H1 (cell line): ENCODE results near the gene TMEM258. TPM values are rescaled to one million over a fixed set of nuclear protein-coding genes. Genes with fewer than 3 reads are reported as not detected.
A peak's percentile ranks its signal among the peaks of the same experiment; 100 is the strongest.

Experiments
- polyA plus RNA-seq, 7 experiments: library from polyadenylated mRNA; depleted of rRNA in 3 of 7; stranded (reverse) in 5 of 7; unstranded in 2 of 7; fragments of >200 nt in 5 of 7; fragments of 200-250 nt in 2 of 7; gene quantifications; 1 replicate in 5 of 7; 2 replicates in 1 of 7; 4 replicates in 1 of 7; pipeline versions ENCODE4 v1.2.1 to v1.2.3, GENCODE V29; 2011 to 2013; ENCODE audit warnings: missing spikeins in 2 of 7, mixed read lengths in 2 of 7
- total RNA-seq: library from RNA; stranded (reverse); fragmentation: NEBNext Ultra II Directional; extraction: Animal tissue kit (Norgen Biotek cat#: 25700); gene quantifications from 2 replicates; pipeline ENCODE4 v1.2.1, GENCODE V29; 2021
- TF ChIP-seq, protein P1 (sequence below), 3 experiments: IDR thresholded peaks; 1 replicate in 2 of 3; 2 replicates in 1 of 3; pipeline versions ENCODE4 v1.5.1 to v1.6.1; 2011; ENCODE audit warnings: low read length in 3 of 3, mild to moderate bottlenecking in 3 of 3, inconsistent platforms in 2 of 3, low read depth in 1 of 3, moderate library complexity in 1 of 3; ENCODE audit not compliant: insufficient read depth in 1 of 3; ENCODE audit errors: control extremely low read depth in 1 of 3

Gene TMEM258
- total and polyA plus RNA-seq, 2 of the 8 experiments (the other 6 are each of a cell fraction or from before 2014, with no cell fraction given): 186 to 759 TPM

DNA sequence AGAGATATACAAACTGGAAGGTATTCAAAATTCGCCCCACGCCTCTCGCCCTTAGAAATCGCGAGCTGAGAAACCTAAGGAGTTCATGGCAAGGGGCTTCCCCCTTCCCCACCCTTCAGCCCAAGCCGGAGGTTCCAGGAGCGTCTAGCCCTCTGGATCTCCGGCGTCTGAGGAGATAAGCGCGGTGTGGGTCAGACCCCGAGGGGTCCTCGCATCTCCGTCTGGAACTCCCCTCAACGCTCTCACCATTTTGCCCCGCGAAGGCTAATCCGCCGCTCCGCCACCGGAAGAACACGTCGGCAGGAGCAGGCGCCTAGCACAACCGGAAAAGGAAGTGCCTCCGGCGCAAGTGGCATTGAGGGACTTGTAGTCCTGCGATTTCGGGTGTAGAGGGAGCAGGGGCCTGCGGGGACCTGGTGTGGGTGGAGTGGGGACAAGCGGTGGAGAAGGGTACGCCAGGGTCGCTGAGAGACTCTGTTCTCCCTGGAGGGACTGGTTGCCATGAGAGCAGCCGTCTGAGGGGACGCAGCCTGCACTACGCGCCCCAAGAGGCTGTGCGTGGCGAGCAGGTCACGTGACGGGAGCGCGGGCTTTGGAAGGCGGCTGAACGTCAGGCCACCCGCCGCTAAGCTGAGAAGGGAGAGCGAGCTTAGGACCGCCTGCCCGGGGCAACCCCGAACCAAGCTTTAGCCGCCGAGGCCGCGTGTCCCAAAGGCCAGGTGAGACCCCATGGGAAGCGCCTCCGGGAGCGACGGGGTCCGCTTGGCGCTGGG, at the start of gene TMEM258, which contains the start of gene FEN1 (continued):
- TF ChIP-seq, protein P1, sequence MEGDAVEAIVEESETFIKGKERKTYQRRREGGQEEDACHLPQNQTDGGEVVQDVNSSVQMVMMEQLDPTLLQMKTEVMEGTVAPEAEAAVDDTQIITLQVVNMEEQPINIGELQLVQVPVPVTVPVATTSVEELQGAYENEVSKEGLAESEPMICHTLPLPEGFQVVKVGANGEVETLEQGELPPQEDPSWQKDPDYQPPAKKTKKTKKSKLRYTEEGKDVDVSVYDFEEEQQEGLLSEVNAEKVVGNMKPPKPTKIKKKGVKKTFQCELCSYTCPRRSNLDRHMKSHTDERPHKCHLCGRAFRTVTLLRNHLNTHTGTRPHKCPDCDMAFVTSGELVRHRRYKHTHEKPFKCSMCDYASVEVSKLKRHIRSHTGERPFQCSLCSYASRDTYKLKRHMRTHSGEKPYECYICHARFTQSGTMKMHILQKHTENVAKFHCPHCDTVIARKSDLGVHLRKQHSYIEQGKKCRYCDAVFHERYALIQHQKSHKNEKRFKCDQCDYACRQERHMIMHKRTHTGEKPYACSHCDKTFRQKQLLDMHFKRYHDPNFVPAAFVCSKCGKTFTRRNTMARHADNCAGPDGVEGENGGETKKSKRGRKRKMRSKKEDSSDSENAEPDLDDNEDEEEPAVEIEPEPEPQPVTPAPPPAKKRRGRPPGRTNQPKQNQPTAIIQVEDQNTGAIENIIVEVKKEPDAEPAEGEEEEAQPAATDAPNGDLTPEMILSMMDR (IDR thresholded peaks at IDR 0.05; ENCODE audit: control extremely low read depth in 1 of 3, insufficient read depth in 1 of 3, low read depth in 1 of 3, low read length in 3 of 3): peak in 1 of 3 experiments; percentile 4; a peak in 1 of 4 replicates
